GM19397 (cell line): ENCODE results near the gene NR2E3.

Experiments
- ATAC-seq: cut with Tn5 transposase; IDR thresholded peaks from one replicate; pipeline ENCODE4 v1.9.1; 2021; ENCODE audit warnings: mild to moderate bottlenecking, moderate library complexity; ENCODE audit not compliant: unreplicated experiment

Gene NR2E3

GRCh38 chr15:71810256-71811035 is at the start of gene NR2E3:
Gene NR2E3, plus strand, starts transcription at chr15:71810554. Its CDS starts 190 bp downstream, at chr15:71810744.
- ATAC-seq, result no peak

GRCh38 chr15:71760852-71761251 is 49.5 kb upstream of the NR2E3 start:
- no peak for ATAC-seq

- ATAC-seq, result no peak
Measured at GRCh38 chr15:71761649-71762048, 48.7 kb upstream of the NR2E3 start.

GRCh38 chr15:71768184-71768583 is 42.2 kb upstream of the NR2E3 start:
- no peak for ATAC-seq

- ATAC-seq, result no peak
Measured at GRCh38 chr15:71773206-71773859, 37.0 kb upstream of the NR2E3 start.

- no peak for ATAC-seq
Measured at GRCh38 chr15:71775856-71776255, 34.5 kb upstream of the NR2E3 start.

GRCh38 chr15:71776304-71776703 is 34.0 kb upstream of the NR2E3 start:
- ATAC-seq, result no peak

GRCh38 chr15:71777216-71777943 is 33.0 kb upstream of the NR2E3 start:
- no peak for ATAC-seq

GRCh38 chr15:71779073-71779797 is 31.1 kb upstream of the NR2E3 start:
- ATAC-seq, result no peak

- ATAC-seq, result no peak
Measured at GRCh38 chr15:71780115-71780976, 30.0 kb upstream of the NR2E3 start.

GRCh38 chr15:71781179-71781964 is 29.0 kb upstream of the NR2E3 start:
- no peak for ATAC-seq

- ATAC-seq, result no peak
Measured at GRCh38 chr15:71781965-71782265, 28.4 kb upstream of the NR2E3 start.

- ATAC-seq, result no peak
Measured at GRCh38 chr15:71782422-71783165, 27.8 kb upstream of the NR2E3 start.

GRCh38 chr15:71784719-71785118 is 25.6 kb upstream of the NR2E3 start:
- ATAC-seq, result no peak

GRCh38 chr15:71785996-71786395 is 24.4 kb upstream of the NR2E3 start:
- no peak for ATAC-seq

GRCh38 chr15:71786673-71787072 is 23.7 kb upstream of the NR2E3 start:
- no peak for ATAC-seq

- no peak for ATAC-seq
Measured at GRCh38 chr15:71788646-71789579, 21.4 kb upstream of the NR2E3 start.

GRCh38 chr15:71789616-71790015 is 20.7 kb upstream of the NR2E3 start:
- no peak for ATAC-seq
